Bronchial epithelial cell (primary cell): ENCODE measurements around the gene TBC1D22A. TPM values are rescaled to one million over a fixed set of nuclear protein-coding genes. Genes with fewer than 3 reads are reported as not detected.

ENCODE experiments used
- DNase-seq: peaks from one replicate; pipeline ENCODE4 v3.0.0-alpha.2; 2010; ENCODE audit warnings: low read depth
- FAIRE-seq: peaks from 2 replicates; lab custom pipeline; 2011; peaks lifted over from hg19 to GRCh38; lab: Jason Lieb, UNC
- H3K27me3 ChIP-seq: 2 replicates; pipeline ENCODE4 v1.5.1; 2011; ENCODE audit warnings: low read length; ENCODE audit not compliant: control insufficient read depth, insufficient read depth
- H3K36me3 ChIP-seq: 2 replicates; pipeline ENCODE4 v1.5.1; 2011; ENCODE audit warnings: low read length; ENCODE audit not compliant: control insufficient read depth, insufficient read depth
- H3K4me3 ChIP-seq: 2 replicates; pipeline ENCODE4 v1.5.1; 2011; ENCODE audit warnings: mild to moderate bottlenecking, low read depth, low read length, control low read depth
- total RNA-seq: library from RNA; depleted of rRNA; stranded (reverse); fragments of >200 nt; gene quantifications from 2 replicates; pipeline ENCODE4 v1.2.1, GENCODE V29; 2014
- TF ChIP-seq, protein P1 (sequence below): IDR thresholded peaks from 2 replicates; pipeline ENCODE4 v1.5.1; 2011; ENCODE audit warnings: mild to moderate bottlenecking, moderate library complexity, low read length, control low read depth, inconsistent platforms; ENCODE audit not compliant: insufficient read depth, severe bottlenecking

TBC1D22A gene
- total RNA-seq, 1 donor from 2014 or later = 10.0 TPM

DNA sequence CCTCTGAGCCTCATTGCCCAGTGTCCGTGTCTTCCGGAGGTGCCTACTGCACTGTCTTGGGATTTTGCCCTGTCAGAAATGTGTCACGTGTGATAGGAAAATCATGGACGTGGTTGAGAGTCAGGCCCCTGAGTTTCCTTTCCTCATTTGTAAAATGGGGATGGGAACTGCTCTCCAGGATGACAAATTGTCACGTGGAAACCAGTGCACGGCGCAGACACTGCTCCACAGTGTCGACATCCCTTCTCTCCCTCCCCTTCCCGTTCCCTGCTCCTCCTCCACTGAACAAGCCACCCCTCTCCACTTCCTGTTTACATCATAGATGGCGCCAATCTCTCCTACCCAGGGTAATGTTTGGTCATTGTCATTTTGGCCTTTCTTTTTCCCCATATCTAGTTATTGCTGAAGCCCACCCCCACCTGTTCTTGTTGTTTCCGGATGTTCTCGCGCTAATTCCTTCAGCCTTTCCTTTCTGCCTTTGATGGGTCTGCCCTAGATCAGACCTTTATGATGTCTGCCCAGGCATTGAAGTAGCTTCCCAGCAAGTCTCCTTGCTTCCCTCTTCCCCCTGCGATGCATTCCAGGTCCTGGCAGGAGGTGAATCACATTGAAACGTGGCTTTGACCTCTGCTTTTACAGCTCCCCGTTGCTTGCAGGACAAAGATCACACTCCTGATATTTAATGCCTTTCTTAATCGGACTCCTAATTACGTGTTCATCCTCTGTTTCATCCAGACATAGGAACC lies 91.8 kb downstream of the TBC1D22A start:
- Histone ChIP-seq H3K4me3 (no peak overlapping the region), H3K27me3 (no peaks in the 10 kb centered on the region), H3K36me3 (peaks cover 2% of the 10 kb centered on the region)
- FAIRE-seq (peak; percentile 70), DNase-seq (no peak)
- TF ChIP-seq, protein P1, sequence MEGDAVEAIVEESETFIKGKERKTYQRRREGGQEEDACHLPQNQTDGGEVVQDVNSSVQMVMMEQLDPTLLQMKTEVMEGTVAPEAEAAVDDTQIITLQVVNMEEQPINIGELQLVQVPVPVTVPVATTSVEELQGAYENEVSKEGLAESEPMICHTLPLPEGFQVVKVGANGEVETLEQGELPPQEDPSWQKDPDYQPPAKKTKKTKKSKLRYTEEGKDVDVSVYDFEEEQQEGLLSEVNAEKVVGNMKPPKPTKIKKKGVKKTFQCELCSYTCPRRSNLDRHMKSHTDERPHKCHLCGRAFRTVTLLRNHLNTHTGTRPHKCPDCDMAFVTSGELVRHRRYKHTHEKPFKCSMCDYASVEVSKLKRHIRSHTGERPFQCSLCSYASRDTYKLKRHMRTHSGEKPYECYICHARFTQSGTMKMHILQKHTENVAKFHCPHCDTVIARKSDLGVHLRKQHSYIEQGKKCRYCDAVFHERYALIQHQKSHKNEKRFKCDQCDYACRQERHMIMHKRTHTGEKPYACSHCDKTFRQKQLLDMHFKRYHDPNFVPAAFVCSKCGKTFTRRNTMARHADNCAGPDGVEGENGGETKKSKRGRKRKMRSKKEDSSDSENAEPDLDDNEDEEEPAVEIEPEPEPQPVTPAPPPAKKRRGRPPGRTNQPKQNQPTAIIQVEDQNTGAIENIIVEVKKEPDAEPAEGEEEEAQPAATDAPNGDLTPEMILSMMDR = no peak

- H3K36me3 ChIP-seq = peaks cover 2% of the 10 kb centered on the region
- TF ChIP-seq, protein P1 = no peak
- FAIRE-seq = no peak
- H3K4me3 ChIP-seq = no peak overlapping the region
- H3K27me3 ChIP-seq = no peaks in the 10 kb centered on the region
- DNase-seq = no peak
Measured at GRCh38 chr22:46855681-46856080, 93.2 kb downstream of the TBC1D22A start.

- Histone ChIP-seq H3K27me3 (no peaks in the 10 kb centered on the region), H3K36me3 (peaks cover 2% of the 10 kb centered on the region), H3K4me3 (no peak overlapping the region)
- FAIRE-seq = no peak
- no peak for DNase-seq
- TF ChIP-seq, protein P1 = no peak
Measured at GRCh38 chr22:46856661-46857060, 94.2 kb downstream of the TBC1D22A start.

GRCh38 chr22:46857142-46857884 lies 94.9 kb downstream of the TBC1D22A start:
- H3K4me3 ChIP-seq = no peak overlapping the region
- FAIRE-seq = no peak
- H3K36me3 ChIP-seq = peaks cover 2% of the 10 kb centered on the region
- TF ChIP-seq, protein P1 = no peak
- DNase-seq = no peak
- no peaks in the 10 kb centered on the region for H3K27me3 ChIP-seq

- DNase-seq (no peak), FAIRE-seq (no peak)
- TF ChIP-seq, protein P1 = no peak
- Histone ChIP-seq H3K36me3 (peaks cover 2% of the 10 kb centered on the region), H3K27me3 (no peaks in the 10 kb centered on the region), H3K4me3 (no peak overlapping the region)
Measured at GRCh38 chr22:46857885-46858143, 95.4 kb downstream of the TBC1D22A start.
